ENCODE data around the gene MYO1E.
A peak's percentile ranks its signal among the peaks of the same experiment; 100 is the strongest.

The MYO1E gene

GRCh38 chr15:59119625-59120024, 253.0 kb downstream of the MYO1E start:
- DNase-seq = no peak

GRCh38 chr15:59116771-59117170, 255.9 kb downstream of the MYO1E start:
- no peak for DNase-seq

GRCh38 chr15:59116141-59116540, 256.5 kb downstream of the MYO1E start:
- DNase-seq = no peak

GRCh38 chr15:59115047-59115446, 257.6 kb downstream of the MYO1E start:
- no peak for DNase-seq

- no peak for DNase-seq
These were observed 261.4 kb downstream of the MYO1E start for GRCh38 chr15:59111251-59111650.

GRCh38 chr15:59105854-59106253, 266.8 kb downstream of the MYO1E start:
- no peak for DNase-seq

GRCh38 chr15:59104912-59105732, 267.5 kb downstream of the MYO1E start, which contains the start of gene CCNB2:
Gene CCNB2, plus strand, starts transcription at chr15:59105146. Its CDS starts 123 bp downstream, at chr15:59105269.
- DNase-seq = peak; percentile 86

GRCh38 chr15:59104602-59104911, 268.1 kb downstream of the MYO1E start:
- no peak for DNase-seq

- no peak for DNase-seq
These were observed 273.4 kb downstream of the MYO1E start for GRCh38 chr15:59099162-59099685.

- no peak for DNase-seq
These were observed 276.2 kb downstream of the MYO1E start for GRCh38 chr15:59096429-59096828.

- DNase-seq = no peak
These were observed 278.6 kb downstream of the MYO1E start for GRCh38 chr15:59094077-59094476.

- DNase-seq = no peak
These were observed 284.9 kb downstream of the MYO1E start for GRCh38 chr15:59087731-59088130.

Data from CD4-positive, alpha-beta T cell treated with Interferon gamma for 1 hour (primary cell).